MCF 10A (cell line): ENCODE data around the gene TNFAIP2. TPM values are rescaled to one million over a fixed set of nuclear protein-coding genes. Genes with fewer than 3 reads are reported as not detected.

Source experiments
- BruUV-seq: library from RNA; stranded (reverse); fragments of 400-500 nt; replicated peaks from 2 replicates; lab custom pipeline; 2021; lab: Mats Ljungman, UMichigan
- CTCF ChIA-PET: fragments of 300-600 bp; sonication (Branson Sonifier 250); formaldehyde crosslinking; extraction: SDS; loops from one replicate; lab custom pipeline; 2021; ENCODE audit warnings: antibody characterized with exemption, inconsistent platforms; lab: Yijun Ruan, JAX
- POLR2A ChIA-PET: fragments of 300-600, 350-650 bp; sonication (Branson Sonifier 250); formaldehyde crosslinking; extraction: SDS; loops from one replicate; lab custom pipeline; 2020; ENCODE audit warnings: antibody characterized with exemption, inconsistent platforms; lab: Yijun Ruan, JAX
- DNase-seq: peaks from one replicate; pipeline ENCODE4 v3.0.0-alpha.2; 2018; ENCODE audit not compliant: unreplicated experiment
- H3K27ac Mint-ChIP-seq: one replicate; pipeline ENCODE4 v1.8.0; 2022; ENCODE audit warnings: mild to moderate bottlenecking, low read depth, mixed read lengths; ENCODE audit not compliant: unreplicated experiment
- H3K27me3 Mint-ChIP-seq: one replicate; pipeline ENCODE4 v1.8.0; 2022; ENCODE audit warnings: mixed read lengths; ENCODE audit not compliant: insufficient read depth, unreplicated experiment
- H3K36me3 Mint-ChIP-seq: one replicate; pipeline ENCODE4 v1.8.0; 2022; ENCODE audit warnings: mild to moderate bottlenecking, moderate library complexity, mixed read lengths; ENCODE audit not compliant: insufficient read depth, unreplicated experiment
- H3K4me1 Mint-ChIP-seq: one replicate; pipeline ENCODE4 v1.8.0; 2022; ENCODE audit warnings: mixed read lengths; ENCODE audit not compliant: insufficient read depth, unreplicated experiment
- H3K4me3 Mint-ChIP-seq: one replicate; pipeline ENCODE4 v1.8.0; 2022; ENCODE audit warnings: mild to moderate bottlenecking, moderate library complexity, mixed read lengths; ENCODE audit not compliant: unreplicated experiment
- H3K9me3 Mint-ChIP-seq: one replicate; pipeline ENCODE4 v1.8.0; 2022; ENCODE audit warnings: mixed read lengths; ENCODE audit not compliant: unreplicated experiment
- intact Hi-C: fragments of 100-400 bp; cut with micrococcal nuclease; formaldehyde crosslinking; loops from 2 replicates; pipeline ENCODE4 v1.14.1; 2022
- total RNA-seq: library from RNA; stranded (reverse); gene quantifications from 2 replicates; pipeline ENCODE4 v1.2.3, GENCODE V29; 2022
- TF ChIP-seq, protein P1 (sequence below): fragments of 200-600 bp; IDR thresholded peaks from one replicate; pipeline ENCODE4 v1.8.0; 2022; ENCODE audit warnings: antibody characterized with exemption, mild to moderate bottlenecking; ENCODE audit not compliant: unreplicated experiment

The TNFAIP2 gene
- total RNA-seq, 1 experiment from 2014 or later: 19.1 TPM

DNA sequence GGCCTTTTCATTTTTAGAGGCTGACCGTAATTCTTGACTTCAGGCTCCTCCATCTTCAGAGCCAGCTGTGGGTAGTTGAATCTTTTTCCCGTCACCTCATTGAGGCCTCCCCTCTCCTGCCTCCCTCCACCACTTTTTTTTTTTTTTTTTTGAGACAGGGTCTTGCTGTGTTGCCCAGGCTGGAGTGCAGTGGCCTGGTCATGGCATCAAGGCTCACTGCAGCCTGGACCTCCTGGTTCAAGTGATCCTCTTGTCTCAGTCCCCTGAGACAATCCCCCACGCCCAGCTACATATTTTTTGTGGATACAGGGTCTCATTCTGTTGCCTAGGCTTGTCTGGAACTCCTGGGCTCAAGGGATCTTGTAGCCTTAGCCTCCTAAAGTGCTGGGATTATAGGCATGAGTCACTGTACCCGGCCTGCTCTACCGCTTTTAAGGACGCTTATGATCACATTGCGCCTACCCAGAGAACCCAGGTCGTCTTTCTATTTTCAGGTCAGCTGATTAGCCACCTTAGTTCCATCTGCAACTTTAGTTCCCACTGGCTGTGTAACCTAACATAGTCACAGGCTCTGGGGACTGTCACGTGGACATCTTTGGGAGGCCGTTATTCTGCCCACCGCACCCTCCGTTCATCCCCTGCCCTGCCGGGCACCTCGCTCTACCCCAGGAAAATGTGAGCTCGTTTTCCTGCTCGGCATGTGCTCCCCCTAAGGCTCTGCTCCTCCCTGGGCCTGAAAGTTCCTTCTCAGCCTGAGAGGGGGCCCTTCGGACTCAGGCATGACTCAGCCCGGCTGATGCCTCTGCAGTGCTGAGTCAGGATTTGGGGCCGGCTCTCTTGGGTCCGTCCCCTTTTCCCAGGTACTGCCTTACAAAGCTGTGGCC lies 13.4 kb downstream of the TNFAIP2 start:
- peak overlapping the region; percentile 35 for H3K4me3 Mint-ChIP-seq

DNA sequence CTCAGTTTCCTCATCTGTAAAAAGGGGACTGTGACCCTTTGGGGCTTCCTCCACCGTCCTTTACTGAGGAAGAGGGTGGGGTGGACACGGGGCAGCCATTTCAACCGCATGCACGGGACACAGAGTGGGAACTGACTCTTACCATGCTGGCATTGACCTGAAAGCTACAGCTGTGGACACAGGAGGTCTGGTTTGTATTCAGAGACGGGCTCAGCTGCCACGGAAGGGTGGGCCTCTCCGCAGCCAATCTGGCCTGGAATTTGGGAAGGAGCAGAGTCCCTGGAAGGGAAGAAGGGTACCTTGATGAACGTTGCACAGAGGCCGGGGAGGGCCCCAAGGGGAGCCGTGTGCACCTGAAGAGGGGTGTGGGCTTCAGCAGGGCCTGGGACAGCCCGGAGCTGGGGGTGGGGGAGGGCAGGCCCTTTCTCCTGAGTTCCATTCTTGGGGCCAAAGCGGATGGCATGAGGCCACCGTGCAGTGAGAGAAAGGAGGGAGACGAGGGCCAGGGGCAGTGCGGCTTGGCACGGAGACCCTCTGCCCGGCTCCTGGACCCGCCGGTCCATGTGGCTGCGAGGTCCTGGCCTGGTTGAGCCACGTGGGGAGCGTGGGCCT lies 14.5 kb downstream of the TNFAIP2 start:
- Mint-ChIP-seq H3K4me1 (peaks cover 22% of the 10 kb centered on the region), H3K27ac (no peak overlapping the region), H3K27me3 (peaks cover 16% of the 10 kb centered on the region), H3K36me3 (peaks cover 11% of the 10 kb centered on the region), H3K4me3 (no peak overlapping the region), H3K9me3 (no peaks in the 10 kb centered on the region)
- ChIA-PET CTCF (interaction anchor here (0.5 to 2.0 kb wide), 6 partner anchors 9 to 144 kb away, joined by 3 to 12 read pairs (median 4); no protein-coding TSS in a partner anchor), POLR2A (interaction anchor here (0.6 to 1.7 kb wide), 7 partner anchors 8 to 321 kb away, joined by 3 to 10 read pairs (median 4); no protein-coding TSS in a partner anchor)
- no peak for DNase-seq
- BruUV-seq: no TSS peak
- intact Hi-C loops: no loop called here
- TF ChIP-seq, protein P1, sequence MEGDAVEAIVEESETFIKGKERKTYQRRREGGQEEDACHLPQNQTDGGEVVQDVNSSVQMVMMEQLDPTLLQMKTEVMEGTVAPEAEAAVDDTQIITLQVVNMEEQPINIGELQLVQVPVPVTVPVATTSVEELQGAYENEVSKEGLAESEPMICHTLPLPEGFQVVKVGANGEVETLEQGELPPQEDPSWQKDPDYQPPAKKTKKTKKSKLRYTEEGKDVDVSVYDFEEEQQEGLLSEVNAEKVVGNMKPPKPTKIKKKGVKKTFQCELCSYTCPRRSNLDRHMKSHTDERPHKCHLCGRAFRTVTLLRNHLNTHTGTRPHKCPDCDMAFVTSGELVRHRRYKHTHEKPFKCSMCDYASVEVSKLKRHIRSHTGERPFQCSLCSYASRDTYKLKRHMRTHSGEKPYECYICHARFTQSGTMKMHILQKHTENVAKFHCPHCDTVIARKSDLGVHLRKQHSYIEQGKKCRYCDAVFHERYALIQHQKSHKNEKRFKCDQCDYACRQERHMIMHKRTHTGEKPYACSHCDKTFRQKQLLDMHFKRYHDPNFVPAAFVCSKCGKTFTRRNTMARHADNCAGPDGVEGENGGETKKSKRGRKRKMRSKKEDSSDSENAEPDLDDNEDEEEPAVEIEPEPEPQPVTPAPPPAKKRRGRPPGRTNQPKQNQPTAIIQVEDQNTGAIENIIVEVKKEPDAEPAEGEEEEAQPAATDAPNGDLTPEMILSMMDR: no peak

More for the DNA sequence above, 13.4 kb downstream of the TNFAIP2 start:
- H3K4me1 Mint-ChIP-seq: peaks cover 22% of the 10 kb centered on the region
- intact Hi-C loops: no loop called here
- TSS peak; percentile 16 for BruUV-seq
- ChIA-PET POLR2A (interaction anchor here (0.6 to 1.7 kb wide), 10 partner anchors 8 to 322 kb away, joined by 3 to 10 read pairs (median 4); partner anchors contain the start of gene MARK3), CTCF (interaction anchor here (0.6 to 2.0 kb wide), 7 partner anchors 9 to 145 kb away, joined by 3 to 12 read pairs (median 3); no protein-coding TSS in a partner anchor)
- TF ChIP-seq, protein P1: no peak
- H3K27ac Mint-ChIP-seq: peak overlapping the region; percentile 62
- H3K27me3 Mint-ChIP-seq: peaks cover 4% of the 10 kb centered on the region
- no peaks in the 10 kb centered on the region for H3K9me3 Mint-ChIP-seq
- H3K36me3 Mint-ChIP-seq: peaks cover 11% of the 10 kb centered on the region
- peak; percentile 83 for DNase-seq

- DNase-seq: no peak
- Mint-ChIP-seq H3K36me3 (peaks cover 11% of the 10 kb centered on the region), H3K27ac (no peak overlapping the region), H3K27me3 (peaks cover 19% of the 10 kb centered on the region), H3K4me1 (peaks cover 24% of the 10 kb centered on the region), H3K4me3 (no peak overlapping the region), H3K9me3 (no peaks in the 10 kb centered on the region)
- no TSS peak for BruUV-seq
- intact Hi-C loops: no loop called here
- TF ChIP-seq, protein P1: no peak
- POLR2A ChIA-PET: interaction anchor here (0.6 kb wide), 1 partner anchor 122 kb away, joined by 3 read pairs; no protein-coding TSS in a partner anchor
- CTCF ChIA-PET: interaction anchor here (2.0 kb wide), 1 partner anchor 34 kb away, joined by 12 read pairs; no protein-coding TSS in a partner anchor
These were observed 15.3 kb downstream of the TNFAIP2 start for GRCh38 chr14:103138301-103139131.
